K562 (cell line): ENCODE measurements around the gene AIFM1. TPM values are rescaled to one million over a fixed set of nuclear protein-coding genes. Genes with fewer than 3 reads are reported as not detected.

Experiments used
- ARID4B ChIP-seq: sonication (generic); formaldehyde crosslinking; IDR thresholded peaks from 2 replicates; pipeline ENCODE4 v1.8.0; 2022; ENCODE audit warnings: mild to moderate bottlenecking, missing genetic modification reagents
- CXXC5 ChIP-seq: fragments of 250-450 bp; sonication (Bioruptor Pico); IDR thresholded peaks from 2 replicates; pipeline ENCODE4 v1.8.0; 2022; ENCODE audit warnings: inconsistent platforms, mild to moderate bottlenecking, moderate library complexity
- FOXK1 ChIP-seq: sonication (generic); formaldehyde crosslinking; IDR thresholded peaks from 2 replicates; pipeline ENCODE4 v1.8.0; 2022; ENCODE audit warnings: missing genetic modification reagents, mild to moderate bottlenecking, borderline replicate concordance
- FOXK2 ChIP-seq, 2 experiments: fragments of 450-650 bp; IDR thresholded peaks in 1 of 2; conservative IDR thresholded peaks in 1 of 2; 2 replicates each; pipeline ENCODE4 v1.6.1; 2016; ENCODE audit warnings: low read depth in 2 of 2, mild to moderate bottlenecking in 1 of 2
- HDAC2 ChIP-seq: fragments of 450-650 bp; IDR thresholded peaks from 2 replicates; pipeline ENCODE4 v1.6.1; 2016; ENCODE audit warnings: mild to moderate bottlenecking
- HMBOX1 ChIP-seq: sonication (generic); IDR thresholded peaks from 2 replicates; pipeline ENCODE4 v1.6.1; 2016
- NELFE ChIP-seq: IDR thresholded peaks from 2 replicates; pipeline ENCODE4 v1.6.1; 2011; ENCODE audit warnings: mild to moderate bottlenecking; ENCODE audit not compliant: insufficient read depth, insufficient read length
- NFRKB ChIP-seq: fragments of 450-650 bp; IDR thresholded peaks from 2 replicates; pipeline ENCODE4 v1.6.1; 2016; ENCODE audit warnings: low read depth
- POLR2H ChIP-seq: IDR thresholded peaks from 2 replicates; pipeline ENCODE4 v1.6.1; 2016; ENCODE audit warnings: missing genetic modification characterization, low read depth, mild to moderate bottlenecking, control low read depth, missing compliant biosample characterization, moderate library complexity
- TCF15 ChIP-seq: fragments of 250-450 bp; sonication (Bioruptor Pico); IDR thresholded peaks from 2 replicates; pipeline ENCODE4 v1.8.0; 2022; ENCODE audit warnings: moderate library complexity, mild to moderate bottlenecking, inconsistent platforms
- TEAD4 ChIP-seq, 2 experiments: sonication (generic) in 1 of 2; formaldehyde crosslinking in 1 of 2; IDR thresholded peaks; 2 replicates each; pipeline versions ENCODE4 v1.6.1 to v1.8.0; 2012 to 2022; ENCODE audit warnings: borderline replicate concordance in 1 of 2, inconsistent platforms in 1 of 2, low read length in 1 of 2, mild to moderate bottlenecking in 1 of 2, missing genetic modification reagents in 1 of 2
- ZNF589 ChIP-seq: fragments of 200-800 bp; sonication (Bioruptor generic); IDR thresholded peaks from 2 replicates; pipeline ENCODE4 v1.6.1; 2016; ENCODE audit warnings: low read depth, missing genetic modification characterization, missing compliant biosample characterization
- polyA plus RNA-seq, 8 experiments: library from polyadenylated mRNA; depleted of rRNA in 4 of 8; stranded (reverse) in 5 of 8; unstranded in 3 of 8; fragments of >200 nt; fragmentation: Nextera tagmentation in 2 of 8; fragmentation: Illumina TruSeq in 1 of 8; extraction: Ambion mirVana in 2 of 8; extraction: Trizol in 1 of 8; gene quantifications; 2 replicates each; pipeline versions ENCODE4 v1.2.1 to v1.2.3, GENCODE V29; 2011 to 2014; ENCODE audit warnings: inconsistent platforms in 1 of 8, missing spikeins in 1 of 8
- total RNA-seq, 7 experiments: library from RNA; depleted of rRNA in 6 of 7; stranded (reverse); fragments of >200 nt in 6 of 7; fragmentation: Illumina TruSeq in 2 of 7; extraction: Trizol in 2 of 7; gene quantifications; 2 replicates each; pipeline versions ENCODE4 v1.2.1 to v1.2.3, GENCODE V29; 2011 to 2021; ENCODE audit warnings: low replicate concordance in 1 of 7
- TF ChIP-seq, protein P1 (sequence below): fragments of 450-650 bp; IDR thresholded peaks from 2 replicates; pipeline ENCODE4 v1.6.1; 2014; ENCODE audit warnings: low read depth, mild to moderate bottlenecking, moderate library complexity, borderline replicate concordance
- TF ChIP-seq, protein P2 (sequence below): fragments of 200-800 bp; sonication (Bioruptor generic); IDR thresholded peaks from 2 replicates; pipeline ENCODE4 v1.6.1; 2017; ENCODE audit warnings: missing genetic modification characterization, missing compliant biosample characterization

Gene AIFM1
- total and polyA plus RNA-seq, 9 of the 15 experiments (the other 6 are each of a cell fraction or from before 2014, with no cell fraction given), result 51.0 to 117 (median 91.2) TPM

DNA sequence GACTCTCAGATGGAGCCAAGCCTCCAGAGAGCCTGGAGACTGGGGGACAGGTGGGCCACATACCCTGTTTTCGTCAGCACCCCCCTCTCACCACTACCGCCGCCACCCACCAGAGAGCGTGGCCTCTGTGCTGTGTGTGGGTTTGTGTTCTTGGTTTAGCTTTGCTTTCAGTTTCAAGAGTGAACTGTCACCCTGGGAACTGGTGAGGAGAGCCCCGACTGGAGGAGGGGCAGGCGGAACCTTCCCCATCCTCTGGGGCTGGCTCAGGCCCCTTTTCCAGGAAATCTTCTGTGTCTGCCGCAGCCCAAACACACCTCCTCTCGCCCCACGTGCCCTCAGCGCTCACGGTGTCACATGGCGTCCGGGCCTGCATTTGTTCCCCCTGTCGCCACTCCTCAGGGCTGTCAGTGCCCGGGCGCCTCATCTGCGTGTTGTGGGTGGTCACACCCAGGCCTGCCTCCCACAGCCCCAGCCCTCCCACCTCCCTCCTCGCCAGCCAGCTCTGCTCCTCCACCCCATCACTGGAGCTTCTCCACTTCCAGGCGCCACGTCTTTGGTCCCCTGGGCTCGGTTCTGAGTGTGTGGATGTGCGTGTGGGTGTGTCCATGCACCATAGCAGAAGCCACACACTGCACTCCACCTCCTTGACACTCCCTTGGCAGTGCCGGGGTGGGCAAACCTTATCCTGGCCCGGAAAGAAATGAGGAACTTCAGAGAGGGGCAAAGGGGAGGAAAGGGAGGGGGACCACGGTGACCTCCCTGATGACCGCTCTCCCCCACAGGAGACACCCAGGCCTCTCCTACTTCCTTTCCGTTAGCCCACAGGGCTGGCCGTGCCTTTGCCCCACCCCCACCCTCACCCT, 83.2 kb downstream of the AIFM1 start (continued):
- TF ChIP-seq, protein P1, sequence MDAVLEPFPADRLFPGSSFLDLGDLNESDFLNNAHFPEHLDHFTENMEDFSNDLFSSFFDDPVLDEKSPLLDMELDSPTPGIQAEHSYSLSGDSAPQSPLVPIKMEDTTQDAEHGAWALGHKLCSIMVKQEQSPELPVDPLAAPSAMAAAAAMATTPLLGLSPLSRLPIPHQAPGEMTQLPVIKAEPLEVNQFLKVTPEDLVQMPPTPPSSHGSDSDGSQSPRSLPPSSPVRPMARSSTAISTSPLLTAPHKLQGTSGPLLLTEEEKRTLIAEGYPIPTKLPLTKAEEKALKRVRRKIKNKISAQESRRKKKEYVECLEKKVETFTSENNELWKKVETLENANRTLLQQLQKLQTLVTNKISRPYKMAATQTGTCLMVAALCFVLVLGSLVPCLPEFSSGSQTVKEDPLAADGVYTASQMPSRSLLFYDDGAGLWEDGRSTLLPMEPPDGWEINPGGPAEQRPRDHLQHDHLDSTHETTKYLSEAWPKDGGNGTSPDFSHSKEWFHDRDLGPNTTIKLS, result 0 out of 2 replicates have a peak, but pooled peaks have one; percentile 41
- TF ChIP-seq HMBOX1, result no peak
- TF ChIP-seq TEAD4 (IDR thresholded peaks at IDR 0.05; ENCODE audit: low read length), result no peak
- no peak for TF ChIP-seq TEAD4 (CRISPR knock-in tag; IDR thresholded peaks at IDR 0.05; ENCODE audit: borderline replicate concordance)
- TF ChIP-seq FOXK1 (CRISPR knock-in tag), result no peak
- TF ChIP-seq CXXC5 (CRISPR knock-in tag), result peak; percentile 64
- TF ChIP-seq NFRKB, result 0 out of 2 replicates have a peak, but pooled peaks have one; percentile 27
- TF ChIP-seq TCF15 (CRISPR knock-in tag), result no peak
- no peak for TF ChIP-seq POLR2H (tag)
- peak; percentile 44 to 60; a peak in 1 of 4 replicates for TF ChIP-seq FOXK2 (conservative IDR thresholded peaks at IDR 0.05 in 1 of 2, IDR thresholded peaks at IDR 0.05 in 1 of 2; ENCODE audit: low read depth in 2 of 2)
- TF ChIP-seq ARID4B (CRISPR knock-in tag), result peak; percentile 85
- TF ChIP-seq, protein P2, sequence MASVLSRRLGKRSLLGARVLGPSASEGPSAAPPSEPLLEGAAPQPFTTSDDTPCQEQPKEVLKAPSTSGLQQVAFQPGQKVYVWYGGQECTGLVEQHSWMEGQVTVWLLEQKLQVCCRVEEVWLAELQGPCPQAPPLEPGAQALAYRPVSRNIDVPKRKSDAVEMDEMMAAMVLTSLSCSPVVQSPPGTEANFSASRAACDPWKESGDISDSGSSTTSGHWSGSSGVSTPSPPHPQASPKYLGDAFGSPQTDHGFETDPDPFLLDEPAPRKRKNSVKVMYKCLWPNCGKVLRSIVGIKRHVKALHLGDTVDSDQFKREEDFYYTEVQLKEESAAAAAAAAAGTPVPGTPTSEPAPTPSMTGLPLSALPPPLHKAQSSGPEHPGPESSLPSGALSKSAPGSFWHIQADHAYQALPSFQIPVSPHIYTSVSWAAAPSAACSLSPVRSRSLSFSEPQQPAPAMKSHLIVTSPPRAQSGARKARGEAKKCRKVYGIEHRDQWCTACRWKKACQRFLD, result no peak; the same call in 1 of the 2 replicates
- TF ChIP-seq ZNF589 (CRISPR knock-in tag), result no peak
- no peak for TF ChIP-seq NELFE
- TF ChIP-seq HDAC2, result peak; percentile 85; the same call in 1 of the 2 replicates
